HTR-8/SVneo (cell line): ENCODE data around the gene DGCR8.
"Not testable (repeated sequence)": the region's sequence is repeated elsewhere in the genome, so short reads cannot be mapped to it uniquely, and the experiment has no call there.

Source experiments
- DNase-seq: peaks from one replicate; pipeline ENCODE4 v3.0.0; 2011; ENCODE audit warnings: low spot score, mixed read lengths; ENCODE audit not compliant: insufficient read length
- FAIRE-seq: peaks from 2 replicates; lab custom pipeline; 2011; peaks lifted over from hg19 to GRCh38; lab: Jason Lieb, UNC

Gene DGCR8

DNA sequence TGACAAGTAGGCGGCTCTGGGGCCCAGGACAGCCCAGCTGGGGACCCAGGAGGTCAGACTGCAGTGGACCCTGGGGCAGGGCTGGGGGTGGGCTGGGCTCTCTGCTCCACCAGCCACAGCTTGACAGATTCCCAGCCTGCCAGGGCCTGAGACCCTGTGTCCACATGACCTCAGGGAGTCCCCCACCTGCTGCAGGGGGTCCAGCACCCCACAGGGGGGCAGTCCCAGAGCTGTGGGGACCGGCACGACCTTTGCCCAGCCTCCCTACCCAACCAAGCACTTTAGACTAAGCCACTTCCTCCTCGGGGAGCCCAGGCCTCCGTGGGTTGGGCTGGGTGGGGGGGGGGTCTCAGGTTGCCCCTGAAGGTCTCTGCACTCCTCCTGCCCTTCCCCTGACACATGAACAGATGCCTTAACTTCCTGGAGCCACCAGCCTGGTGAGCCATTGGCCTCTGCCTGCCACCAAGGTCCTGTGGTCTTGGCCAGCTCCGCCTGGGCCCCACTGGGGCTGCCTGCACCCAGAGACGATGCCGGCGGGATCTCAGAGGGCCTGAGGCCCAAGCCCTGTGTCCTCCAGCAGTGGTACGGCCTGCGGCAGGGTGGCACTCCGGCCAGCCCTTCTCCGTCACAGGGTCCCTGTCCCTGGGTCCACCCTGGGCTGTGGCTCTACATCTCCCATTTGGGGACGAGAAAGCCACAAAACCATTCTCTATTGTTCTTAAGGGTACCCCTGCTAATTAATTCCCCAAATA, 67.4 kb downstream of the DGCR8 start:
- FAIRE-seq = no peak
- no peak for DNase-seq

DNA sequence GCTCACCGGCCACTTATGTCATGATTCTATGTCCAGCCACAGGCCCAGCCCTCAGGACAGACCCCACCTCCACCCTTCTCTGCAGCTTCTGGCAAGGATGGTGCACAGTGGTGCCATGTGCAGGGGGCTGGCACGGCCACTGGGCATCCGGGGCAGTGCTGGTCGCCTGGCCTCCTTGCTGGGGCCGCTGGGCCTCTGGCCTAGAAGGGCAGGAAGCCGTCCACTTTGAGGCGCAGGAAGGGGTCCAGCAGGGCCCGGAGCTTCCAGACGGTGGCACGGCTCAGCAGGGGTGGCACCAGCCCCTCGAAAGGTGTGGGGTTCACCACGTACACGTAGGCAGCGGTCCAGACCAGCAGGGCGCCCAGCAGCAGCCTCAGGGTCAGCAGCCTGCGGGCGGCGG, 68.4 kb downstream of the DGCR8 start:
- no peak for DNase-seq

DNA sequence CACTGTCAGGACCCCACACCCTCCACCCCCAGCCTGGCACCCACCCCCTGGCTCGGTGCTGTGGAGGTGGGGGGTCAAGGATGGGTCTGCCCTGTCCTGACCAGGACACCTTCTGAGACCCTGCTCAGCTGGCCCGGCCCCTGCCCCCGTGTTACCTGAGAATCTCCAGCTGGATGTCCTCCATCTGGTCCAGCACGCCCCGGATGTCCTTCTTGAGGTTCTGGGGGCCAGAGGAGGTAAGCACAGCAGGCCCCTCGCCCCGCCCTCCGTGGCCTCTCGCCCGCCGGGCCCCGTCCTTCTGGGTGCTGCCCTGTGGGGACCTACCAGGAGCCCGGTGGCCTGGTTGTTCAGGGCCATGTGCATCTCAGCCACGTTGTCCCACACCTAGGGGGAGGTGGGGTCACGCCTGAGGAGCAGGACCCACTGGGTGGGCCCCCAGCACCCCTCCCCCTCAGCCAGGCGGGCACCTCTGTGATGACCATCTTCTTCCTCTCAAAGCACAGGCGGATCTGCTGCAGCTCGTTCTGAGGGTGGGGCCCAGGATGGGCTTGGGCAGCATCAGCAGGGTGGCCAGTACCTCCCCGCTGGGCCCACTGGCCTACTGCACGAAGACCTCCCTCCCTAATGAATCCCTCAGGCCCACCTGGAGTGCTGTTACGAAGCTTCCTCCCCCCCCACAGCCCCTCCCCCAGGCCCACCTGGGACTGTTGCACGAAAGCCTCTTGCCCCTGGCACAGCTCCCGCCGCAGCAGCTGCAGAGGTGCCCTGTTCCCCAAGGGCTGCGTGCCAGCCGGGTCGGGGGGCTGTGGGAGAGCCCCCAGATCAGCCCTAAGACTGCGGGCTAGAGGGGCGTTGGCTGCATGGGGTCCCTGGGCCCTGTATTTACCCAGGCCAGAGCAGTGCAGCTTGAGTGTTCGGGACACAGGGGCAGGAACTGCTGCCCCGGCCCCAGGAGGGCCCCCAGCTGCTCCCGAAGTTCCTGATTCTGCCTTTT, 69.5 kb downstream of the DGCR8 start:
- FAIRE-seq = no peak

More for the DNA sequence above, 68.4 kb downstream of the DGCR8 start:
- FAIRE-seq = no peak

DNA sequence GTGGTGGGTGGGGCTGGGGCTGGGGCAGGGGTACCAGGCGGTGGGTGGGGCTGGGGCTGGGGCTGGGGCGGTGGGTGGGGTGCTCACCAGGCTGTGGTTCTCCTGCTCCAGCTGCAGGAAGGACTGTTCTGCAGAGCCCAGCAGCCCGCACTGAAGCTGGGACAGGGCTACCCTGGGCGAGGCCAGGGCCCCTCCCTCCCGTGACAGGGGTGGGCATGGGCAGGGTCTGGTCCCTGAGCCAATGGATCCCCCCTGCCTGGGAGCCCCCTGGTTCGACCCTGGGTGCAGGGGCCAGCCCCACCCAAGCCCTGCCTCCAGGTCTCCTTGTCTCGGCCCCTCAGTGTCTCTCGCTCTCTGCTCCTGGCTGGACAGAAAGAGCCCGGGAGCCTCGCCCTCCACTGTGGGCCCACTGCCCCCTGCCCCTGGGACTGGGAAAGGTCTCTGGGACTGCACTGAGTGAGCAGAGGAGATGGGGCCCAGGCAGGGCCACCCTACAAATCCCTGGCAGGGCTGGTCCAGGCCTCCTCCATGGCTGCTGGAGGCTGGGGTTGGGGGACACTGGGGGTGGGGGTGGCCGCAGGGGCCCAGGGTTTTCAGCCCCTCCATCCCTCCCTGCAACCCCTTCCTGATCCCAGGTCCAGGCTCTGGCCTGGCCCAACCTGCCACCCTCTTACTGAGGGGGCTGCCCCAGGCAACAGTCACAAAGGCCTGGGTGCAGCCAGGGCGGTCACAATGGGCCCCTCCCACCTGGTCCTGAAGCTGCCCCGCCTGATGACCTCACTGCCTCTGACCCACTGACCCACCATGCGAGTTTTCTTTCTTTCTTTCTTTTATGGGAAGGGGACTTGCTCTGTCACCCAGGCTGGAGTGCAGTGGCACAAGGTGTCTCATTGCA, 70.6 kb downstream of the DGCR8 start, which contains the start of gene CCDC188:
CCDC188 (minus strand) TSS at position 675 of the 895 bp plus-strand sequence; CDS start at position 606, 69 bp downstream.
- DNase-seq = no peak
- FAIRE-seq = no peak

More for the DNA sequence above, 69.5 kb downstream of the DGCR8 start:
- no peak for DNase-seq

DNA sequence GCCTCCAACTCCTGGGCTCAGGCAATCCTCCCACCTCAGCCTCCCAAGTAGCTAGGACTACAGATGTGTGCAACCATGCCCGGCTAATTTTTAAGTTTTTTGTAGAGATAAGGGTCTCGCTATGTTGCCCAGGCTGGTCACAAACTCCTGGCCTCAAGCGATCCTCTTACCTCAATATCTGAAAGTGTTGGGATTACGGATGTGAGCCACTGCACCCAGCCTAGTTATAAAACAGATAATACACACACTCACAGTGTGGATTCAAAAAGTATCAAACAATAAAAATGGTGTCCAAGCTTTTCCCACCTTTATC, 71.2 kb downstream of the DGCR8 start:
- FAIRE-seq (no peak), DNase-seq (no peak)

DNA sequence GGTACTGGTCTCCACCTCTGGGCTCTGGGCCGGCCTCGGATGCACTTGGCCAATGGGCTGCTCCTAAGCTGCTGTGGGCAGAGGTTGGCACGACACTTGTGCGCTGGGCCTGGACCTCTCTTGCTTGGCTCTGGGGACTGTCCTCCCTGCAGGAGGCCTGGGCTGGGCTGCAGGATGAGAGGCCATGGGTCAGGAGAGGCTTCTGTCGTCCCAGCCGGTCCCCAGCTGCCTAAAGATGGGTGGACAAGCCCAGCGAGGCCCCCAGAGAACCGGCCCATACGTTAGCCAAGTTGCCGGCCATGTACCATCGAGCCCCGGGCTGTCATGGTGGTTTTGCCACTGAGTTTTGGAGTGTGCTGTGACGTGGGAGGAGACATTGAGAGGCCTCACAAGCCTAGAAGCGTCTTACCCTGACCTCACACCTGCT, 72.4 kb downstream of the DGCR8 start:
- no peak for FAIRE-seq
- DNase-seq = no peak

DNA sequence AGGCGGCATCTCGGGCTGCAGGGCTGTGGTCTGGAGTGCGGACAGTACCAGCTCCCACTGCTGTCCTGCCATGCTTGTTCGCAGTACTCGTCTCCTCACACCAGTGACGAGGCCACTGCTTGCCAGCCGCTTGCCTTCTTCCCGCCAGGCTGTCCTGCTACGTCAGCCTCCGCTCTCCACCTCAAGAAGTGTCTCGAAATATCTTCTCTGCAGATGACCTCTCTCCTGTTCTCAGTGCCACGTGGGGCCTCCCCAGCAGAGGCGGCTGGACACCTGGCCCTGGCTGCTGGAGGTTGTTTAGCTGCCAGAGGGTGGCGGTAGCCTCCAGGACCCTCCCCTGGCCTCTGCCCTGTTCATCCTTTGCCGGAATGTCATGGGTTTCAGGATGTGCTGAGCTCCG, 73.9 kb downstream of the DGCR8 start:
- no peak for FAIRE-seq
- DNase-seq = no peak

DNA sequence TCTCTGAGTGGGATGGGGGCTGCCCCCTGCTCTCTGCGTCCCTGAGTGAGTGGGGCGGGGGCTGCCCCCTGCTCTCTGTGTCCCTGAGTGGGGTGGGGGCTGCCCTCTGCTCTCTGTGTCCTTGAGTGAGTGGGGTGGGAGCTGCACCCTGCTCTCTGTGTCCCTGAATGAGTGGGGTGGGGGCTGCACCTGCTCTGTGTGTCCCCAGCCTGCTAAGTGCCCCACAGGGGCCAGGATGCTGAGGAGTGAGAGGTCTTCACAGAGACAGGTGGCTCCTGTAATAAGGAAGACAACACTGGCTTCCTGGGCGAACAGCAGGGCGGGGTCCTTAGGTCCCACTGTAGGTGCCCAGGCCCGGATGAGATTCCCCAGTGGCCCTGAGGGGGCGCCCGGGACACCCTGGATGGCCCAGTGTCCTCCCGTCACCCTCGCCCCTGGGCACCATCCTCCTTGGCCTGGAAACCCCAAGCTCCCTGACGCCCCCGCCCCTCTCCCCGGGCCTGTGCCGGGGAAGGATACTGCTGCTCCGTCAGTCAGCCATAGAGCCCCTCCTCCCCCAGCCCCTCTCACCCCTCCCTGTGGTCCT, 74.7 kb downstream of the DGCR8 start:
- no peak for FAIRE-seq
- no peak for DNase-seq

DNA sequence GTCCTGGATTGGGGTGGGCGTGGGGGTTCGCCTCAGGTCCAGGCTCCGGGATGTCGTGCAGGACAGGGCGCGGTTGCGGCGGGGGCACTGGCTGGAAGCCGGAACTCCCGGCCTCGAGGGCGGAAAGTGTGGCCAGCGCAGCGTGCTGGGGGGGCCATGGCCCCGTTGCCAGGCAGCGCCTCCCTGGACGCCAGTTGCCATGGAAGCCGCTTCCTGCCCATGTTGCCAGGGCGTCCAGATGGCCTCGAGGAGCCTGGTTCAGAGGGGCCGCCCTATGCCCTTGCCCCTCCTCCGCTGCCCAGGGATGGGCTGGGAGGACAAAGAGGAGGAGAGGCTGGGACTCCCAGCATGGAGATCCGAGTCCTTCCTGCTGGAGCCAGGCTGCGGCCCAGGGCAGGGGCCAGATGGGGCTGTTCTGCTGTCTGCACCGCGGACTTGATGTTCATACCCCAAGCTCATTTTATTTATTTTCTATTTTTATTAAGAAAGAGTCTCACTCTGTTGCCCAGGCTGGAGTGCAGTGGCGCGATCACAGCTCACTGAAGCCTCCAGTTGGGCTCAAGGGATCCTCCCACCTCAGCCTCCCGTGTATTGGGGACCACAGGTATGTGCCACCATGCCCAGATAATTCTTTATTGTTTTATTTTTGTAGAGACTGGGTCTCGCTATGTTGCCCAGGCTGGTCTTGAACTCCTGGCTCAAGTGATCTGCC, 75.4 kb downstream of the DGCR8 start:
- FAIRE-seq = no peak
- DNase-seq = no peak

DNA sequence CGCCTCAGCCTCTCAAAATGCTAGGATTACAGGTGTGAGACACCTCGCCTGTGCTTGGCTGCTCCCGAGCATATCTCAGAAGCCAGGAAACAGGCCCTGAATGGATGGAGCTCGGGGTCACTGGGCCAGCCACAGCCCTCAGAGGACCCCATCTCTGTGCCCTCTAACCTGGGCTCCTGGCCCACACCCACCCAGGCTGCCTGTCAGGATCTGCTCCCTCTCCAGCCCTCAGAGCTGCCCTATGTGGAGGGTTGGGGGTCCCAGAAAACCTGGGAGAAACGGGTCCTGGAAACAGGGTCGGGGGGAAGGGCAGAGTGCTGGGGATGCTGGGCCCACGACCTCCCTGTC, 76.0 kb downstream of the DGCR8 start:
- no peak for DNase-seq
- FAIRE-seq = no peak

DNA sequence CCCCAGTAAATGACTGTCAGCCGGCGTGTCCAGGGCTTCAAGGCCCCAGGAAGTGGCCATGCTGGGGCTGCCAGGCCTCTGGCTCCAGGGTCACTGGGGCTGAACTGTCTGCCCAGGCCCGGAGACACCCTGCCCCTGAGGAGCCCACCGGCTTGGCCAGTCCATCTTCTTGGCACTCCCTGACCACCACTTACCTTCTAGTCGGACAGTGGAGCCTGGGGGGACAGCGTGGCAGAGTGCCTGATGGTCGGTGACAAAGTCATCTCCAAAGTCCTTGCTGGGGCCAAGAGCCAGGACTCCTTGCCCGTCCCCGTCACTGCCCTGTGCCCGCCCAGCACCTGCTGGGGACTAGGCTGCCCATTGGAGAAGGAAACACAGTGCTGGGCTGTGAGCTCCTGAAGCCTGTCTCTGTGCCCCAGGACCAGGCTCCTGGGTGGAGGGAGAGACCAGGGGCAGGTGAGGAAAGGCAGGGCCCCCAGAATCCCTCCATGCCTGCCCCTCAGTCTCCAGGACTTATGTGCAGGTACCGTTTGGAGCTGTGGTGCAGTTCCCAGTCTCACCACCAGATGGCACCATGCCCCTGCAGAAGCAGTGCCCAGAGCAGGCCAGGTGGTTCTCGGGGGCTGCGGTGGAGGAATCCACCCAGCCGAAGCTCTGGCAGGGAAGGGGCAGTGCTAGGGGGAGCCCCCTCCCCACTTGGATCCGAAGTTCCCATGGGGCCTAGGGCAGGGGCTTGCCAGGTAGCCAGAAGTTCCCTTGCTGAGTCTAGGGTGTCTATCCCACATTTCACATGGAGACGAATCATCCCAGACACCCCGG, 76.8 kb downstream of the DGCR8 start:
- FAIRE-seq (no peak), DNase-seq (peak; percentile 82)

DNA sequence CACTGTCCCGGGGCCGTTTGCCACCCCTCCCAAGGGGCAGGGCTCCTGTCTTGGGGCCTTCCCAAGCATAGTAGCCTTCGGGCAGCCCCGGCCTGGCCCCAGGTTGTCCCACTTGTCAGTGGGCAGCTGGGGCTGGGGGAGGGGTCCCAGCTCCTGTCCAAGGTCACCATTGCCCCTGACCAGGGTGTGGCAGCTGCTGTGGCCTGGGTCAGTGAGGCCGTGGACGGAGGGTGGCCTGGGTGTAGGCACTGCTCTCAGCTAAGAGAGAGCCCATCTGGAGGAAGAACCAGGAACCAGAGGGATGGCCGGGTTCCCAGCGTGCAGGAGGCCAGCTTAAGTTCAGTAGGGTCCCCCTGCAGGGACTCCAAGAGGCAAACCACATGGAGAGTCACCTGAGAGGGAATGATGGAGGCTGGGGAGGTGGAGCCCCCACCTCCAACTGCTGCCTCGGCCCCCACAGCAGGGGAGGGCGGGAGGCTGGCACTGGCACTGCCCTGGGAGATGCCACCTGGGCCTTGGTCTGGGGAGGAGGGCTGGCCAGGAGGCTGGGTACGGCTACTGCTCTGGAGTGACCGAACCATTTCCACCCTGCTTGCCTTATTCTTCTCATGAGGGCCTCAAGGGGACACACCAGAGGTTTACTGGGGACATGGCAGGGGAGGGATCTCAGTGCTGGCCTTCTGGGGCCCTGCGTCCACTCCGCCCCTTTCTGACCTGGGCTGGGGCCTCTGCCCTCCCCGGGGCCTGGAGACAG, 77.6 kb downstream of the DGCR8 start:
- DNase-seq (no peak), FAIRE-seq (peak; percentile 42)

DNA sequence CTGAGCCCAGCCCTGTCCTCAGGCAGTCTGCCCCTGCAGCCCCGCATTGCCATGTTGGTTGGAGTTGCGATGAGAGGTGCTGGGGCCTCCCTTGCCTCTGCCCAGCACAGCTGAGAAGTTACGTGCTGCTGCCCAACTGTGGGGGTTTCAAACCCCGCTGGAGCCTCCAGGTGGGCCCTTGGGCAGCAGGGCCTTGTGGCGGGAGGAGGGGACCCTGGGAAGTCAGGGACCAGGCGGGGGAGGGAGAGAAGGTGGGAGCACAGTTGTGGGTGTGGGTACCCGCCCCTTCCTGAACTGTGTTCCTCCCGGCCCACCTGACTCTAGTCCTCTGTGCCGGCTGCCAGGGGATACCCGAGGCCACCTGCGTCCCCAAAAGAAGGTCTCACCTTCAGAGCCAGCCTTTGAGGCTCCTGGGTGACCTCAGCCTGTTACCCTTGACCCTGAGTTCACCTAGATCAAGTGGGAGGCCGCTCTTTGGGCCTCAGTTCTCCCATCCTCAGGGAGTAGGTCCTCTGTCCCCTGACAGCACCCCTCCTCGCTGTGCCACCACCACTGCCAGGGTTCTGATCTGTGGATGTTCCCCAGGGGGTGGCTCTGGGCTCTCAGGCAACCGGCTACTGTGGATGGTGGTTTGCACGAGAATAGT, 78.5 kb downstream of the DGCR8 start:
- DNase-seq (no peak), FAIRE-seq (no peak)

DNA sequence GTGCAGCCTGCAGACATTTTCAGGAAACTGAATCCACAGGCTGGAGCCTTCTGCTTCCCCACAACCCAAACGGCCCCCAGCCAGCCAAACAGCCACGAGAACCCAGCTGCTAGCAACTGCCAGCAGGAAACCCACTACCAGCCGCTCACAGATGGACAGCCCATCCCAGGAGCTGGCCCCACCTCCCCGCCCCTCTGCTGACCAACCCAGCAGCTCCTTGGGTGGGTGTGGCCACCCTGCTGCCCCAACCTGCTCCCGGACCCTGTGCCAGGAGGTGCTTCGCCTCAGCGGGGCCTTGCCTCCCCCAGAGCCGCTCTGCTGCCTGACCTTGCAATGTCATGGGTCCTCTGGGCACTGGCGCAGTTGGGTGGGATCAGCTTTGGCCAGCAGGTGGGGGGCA, 79.0 kb downstream of the DGCR8 start:
- DNase-seq = no peak
- no peak for FAIRE-seq

DNA sequence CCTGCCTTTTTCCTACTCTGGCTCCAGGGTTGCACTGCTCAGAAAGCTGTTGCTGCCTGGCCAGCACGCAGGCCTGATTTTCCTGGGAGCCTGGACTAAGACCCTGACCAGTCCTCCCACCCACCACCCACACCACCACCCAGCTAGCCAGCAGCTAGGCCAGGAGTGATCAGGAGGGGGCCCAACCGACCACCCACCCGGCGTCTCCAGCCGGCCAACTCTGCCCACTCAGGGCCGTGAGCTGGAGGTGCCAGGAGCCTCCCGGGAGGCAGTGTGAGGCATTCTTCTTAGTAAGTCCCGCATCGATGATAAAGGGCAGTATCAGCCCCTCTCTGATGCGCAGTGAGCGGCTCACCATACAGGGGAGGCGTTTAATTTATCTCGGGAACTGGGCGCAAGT, 79.5 kb downstream of the DGCR8 start:
- not testable (repeated sequence) for FAIRE-seq

DNA sequence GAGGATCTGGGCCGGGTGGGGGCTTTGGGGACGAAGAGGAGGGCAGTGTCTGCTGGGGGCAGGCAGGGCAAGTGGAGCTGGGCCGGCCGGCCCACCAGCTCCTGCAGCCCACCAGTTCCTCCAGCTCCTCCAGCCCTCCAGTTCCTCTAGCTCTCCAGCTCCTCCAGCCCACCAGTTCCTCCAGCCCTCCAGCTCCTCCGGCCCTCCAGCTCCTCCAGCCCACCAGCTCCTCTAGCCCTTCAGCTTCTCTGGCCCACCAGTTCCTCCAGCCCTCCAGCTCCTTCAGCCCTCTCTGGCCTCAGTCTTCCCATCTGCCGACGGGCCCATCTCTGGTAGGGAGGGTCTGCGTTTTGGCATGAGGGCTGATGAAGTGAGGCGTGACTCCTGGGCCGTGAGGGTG, 80.0 kb downstream of the DGCR8 start:
- FAIRE-seq = no peak
- DNase-seq = no peak

More for the DNA sequence above, 79.5 kb downstream of the DGCR8 start:
- DNase-seq = not testable (repeated sequence)
